ENCODE results near the gene PARP14.

GRCh38 chr3:122727294-122727693, 46.7 kb downstream of the PARP14 start:
- TF ChIP-seq CTCF (IDR thresholded peaks at IDR 0.05; ENCODE audit: poor library complexity, severe bottlenecking) (no peak), RAD21 (conservative IDR thresholded peaks at IDR 0.05) (no peak), POLR2AphosphoS5 (IDR thresholded peaks at IDR 0.05) (no peak), EZH2 (IDR thresholded peaks at IDR 0.05; ENCODE audit: borderline replicate concordance, insufficient read depth, low read length, poor library complexity, severe bottlenecking) (no peak), SMC3 (conservative IDR thresholded peaks at IDR 0.05; ENCODE audit: poor library complexity) (no peak), EP300 (conservative IDR thresholded peaks at IDR 0.05; ENCODE audit: poor library complexity, severe bottlenecking) (no peak), TAF1 (IDR thresholded peaks at IDR 0.05; ENCODE audit: low read depth) (no peak), REST (IDR thresholded peaks at IDR 0.05; ENCODE audit: borderline replicate concordance) (no peak)

Data from neural cell (in vitro differentiated cells).